Keratinocyte (primary cell): ENCODE data around the gene HMGXB3.

Experiments
- CTCF ChIP-seq, 3 experiments: IDR thresholded peaks in 1 of 3; conservative IDR thresholded peaks in 1 of 3; optimal IDR thresholded peaks in 1 of 3; 2 replicates in 2 of 3; 3 replicates in 1 of 3; pipeline versions ENCODE3 to v1.5.1; 2011; ENCODE audit warnings: low read length in 3 of 3, mild to moderate bottlenecking in 3 of 3, moderate library complexity in 2 of 3, control low read depth in 1 of 3, inconsistent platforms in 1 of 3; ENCODE audit not compliant: insufficient read depth in 2 of 3; ENCODE audit errors: extremely low read depth in 1 of 3
- EZH2 ChIP-seq: IDR thresholded peaks from one replicate; pipeline ENCODE4 v1.6.1; 2012; ENCODE audit warnings: inconsistent platforms, mild to moderate bottlenecking, low read length, moderate library complexity

GRCh38 chr5:149999866-150000255 is 678 bp upstream of the HMGXB3 start:
- no peak for TF ChIP-seq CTCF (optimal IDR thresholded peaks at IDR 0.05 in 1 of 3, IDR thresholded peaks at IDR 0.05 in 1 of 3, conservative IDR thresholded peaks at IDR 0.05 in 1 of 3; ENCODE audit: extremely low read depth in 1 of 3, insufficient read depth in 2 of 3, low read length in 3 of 3)
- no peak for TF ChIP-seq EZH2
